ENCODE data around the gene MAPK11. TPM values are rescaled to one million over a fixed set of nuclear protein-coding genes. Genes with fewer than 3 reads are reported as not detected.

The MAPK11 gene
- polyA plus RNA-seq, 4 donors = 7.3 to 8.8 (median 7.4) TPM

DNA sequence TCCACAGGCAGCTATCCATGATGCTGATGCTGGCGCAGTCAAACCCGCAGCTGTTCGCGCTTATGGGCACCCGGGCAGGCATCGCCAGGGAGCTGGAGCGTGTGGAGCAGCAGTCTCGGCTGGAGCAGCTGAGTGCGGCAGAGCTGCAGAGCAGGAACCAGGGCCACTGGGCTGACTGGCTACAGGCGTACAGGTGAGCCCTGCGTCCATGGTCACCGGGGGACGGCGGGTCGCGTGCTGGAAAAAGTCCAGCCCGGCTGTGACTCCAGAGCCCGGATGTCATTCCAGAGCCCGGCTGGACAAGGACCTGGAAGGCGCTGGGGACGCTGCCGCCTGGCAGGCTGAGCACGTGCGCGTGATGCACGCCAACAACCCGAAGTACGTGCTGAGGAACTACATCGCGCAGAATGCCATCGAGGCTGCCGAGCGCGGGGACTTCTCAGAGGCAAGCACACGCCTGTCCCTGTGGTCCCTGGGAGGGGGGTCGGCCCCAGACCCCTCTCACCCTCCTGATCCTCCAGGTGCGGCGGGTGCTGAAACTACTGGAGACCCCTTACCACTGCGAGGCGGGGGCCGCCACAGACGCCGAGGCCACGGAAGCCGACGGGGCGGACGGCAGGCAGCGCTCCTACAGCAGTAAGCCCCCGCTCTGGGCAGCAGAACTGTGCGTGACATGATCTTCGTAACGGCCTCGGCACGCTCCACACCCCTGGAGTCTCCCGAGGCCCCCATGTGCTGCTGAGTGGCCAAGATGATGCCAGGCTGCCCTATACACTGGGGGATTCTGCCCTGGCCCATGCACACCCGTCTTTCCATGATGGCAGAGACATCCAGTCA lies 53.3 kb downstream of the MAPK11 start:
- no peak for DNase-seq (ENCODE audit: low read depth in 4 of 4, low spot score in 3 of 4)

DNA sequence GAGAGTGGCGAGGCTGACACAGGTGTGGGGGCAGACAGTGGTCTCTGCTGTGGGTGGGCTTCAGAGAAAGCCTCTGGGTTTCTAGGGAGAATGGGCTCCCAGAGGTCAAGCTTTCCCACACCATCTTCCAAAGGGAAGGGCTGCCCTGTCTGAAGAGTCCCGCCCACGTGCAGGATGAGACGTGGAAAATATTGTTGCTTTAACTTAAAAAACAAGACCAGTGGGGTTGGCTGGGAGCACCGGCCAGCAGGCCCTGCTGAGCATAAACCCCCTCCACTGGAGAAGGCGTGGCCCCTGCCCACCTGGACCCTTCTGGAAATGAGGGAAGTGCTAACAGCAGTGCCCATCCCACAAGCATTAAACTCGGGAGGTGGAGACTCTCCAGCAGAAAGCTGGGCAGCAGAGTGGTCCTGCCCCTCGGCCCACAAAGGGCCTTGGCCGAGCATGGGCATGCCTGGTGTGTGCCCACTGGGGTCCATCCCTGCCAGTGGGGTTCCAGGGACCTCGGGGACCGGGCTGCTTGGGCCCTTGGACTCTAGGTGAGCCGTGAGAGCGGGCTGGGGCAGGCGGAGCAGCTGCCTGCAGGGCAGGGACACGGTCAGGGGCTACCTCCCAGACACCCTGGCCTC lies 54.0 kb downstream of the MAPK11 start:
- DNase-seq (ENCODE audit: low read depth in 4 of 4, low spot score in 3 of 4) = no peak

DNA sequence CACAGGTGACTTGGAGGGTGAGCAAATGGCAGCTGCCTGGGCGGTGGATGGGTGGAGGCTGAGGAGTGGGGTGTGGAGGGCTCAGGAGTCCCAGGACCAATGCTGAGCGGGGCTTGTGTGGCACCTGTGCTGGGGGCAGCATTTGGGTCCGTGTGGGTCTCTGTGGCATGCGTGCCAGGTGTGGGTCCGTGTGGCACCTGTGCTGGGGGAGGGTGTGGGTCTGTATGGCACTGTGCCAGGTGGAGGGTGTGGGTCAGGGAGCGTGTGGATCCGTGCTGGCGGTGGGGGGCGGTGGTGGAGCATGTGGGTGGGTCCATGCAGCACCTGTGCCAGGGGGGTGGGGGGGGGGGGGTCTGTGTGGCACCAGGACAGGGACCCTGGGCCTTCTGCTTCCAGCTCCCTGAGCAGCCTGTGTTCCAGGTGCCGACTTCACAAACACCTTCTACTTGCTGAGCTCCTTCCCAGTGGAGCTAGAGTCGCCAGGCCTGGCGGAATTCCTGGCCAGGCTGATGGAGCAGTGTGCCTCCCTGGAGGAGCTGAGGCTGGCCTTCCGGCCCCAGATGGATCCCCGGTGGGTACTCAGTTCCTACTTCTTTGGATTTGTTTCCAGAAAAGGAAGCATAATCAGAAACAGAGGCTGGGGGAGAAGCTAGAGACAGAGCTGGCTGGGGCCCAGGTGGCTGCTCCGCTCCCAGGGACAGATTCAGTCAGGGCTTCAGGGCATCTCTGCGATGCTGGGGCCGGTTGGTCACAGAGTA lies 54.7 kb downstream of the MAPK11 start:
- no peak for DNase-seq (ENCODE audit: low read depth in 4 of 4, low spot score in 3 of 4)

Other genes with a start within 250 kb of the MAPK11 start
- gene TTLL8, start 212.1 kb downstream of the MAPK11 start, polyA plus RNA-seq (ENCODE audit: insufficient read length in 4 of 4) = under 1 TPM in 1 of 4 donors, not detected in 3; 0.06 TPM
- 1 to 10 TPM in 1 of 4 donors, under 1 TPM in 3; 0.66 to 1.6 (median 0.86) TPM for gene MLC1, start 185.0 kb downstream of the MAPK11 start, polyA plus RNA-seq (ENCODE audit: insufficient read length in 4 of 4)
- 1 to 10 TPM in 1 of 4 donors, under 1 TPM in 3; 0.33 to 1.2 (median 0.71) TPM for gene MOV10L1, start 180.4 kb downstream of the MAPK11 start, polyA plus RNA-seq (ENCODE audit: insufficient read length in 4 of 4)
- gene PANX2, start 99.6 kb downstream of the MAPK11 start, polyA plus RNA-seq (ENCODE audit: insufficient read length in 4 of 4) = 1 to 10 TPM in 3 of 4 donors, under 1 TPM in 1; 0.76 to 2.2 (median 1.5) TPM
- gene TRABD, start 84.5 kb downstream of the MAPK11 start, polyA plus RNA-seq (ENCODE audit: insufficient read length in 4 of 4) = 10 to 100 TPM; 19.1 to 30.8 (median 21.7) TPM
- gene SELENOO, start 69.4 kb downstream of the MAPK11 start, polyA plus RNA-seq (ENCODE audit: insufficient read length in 4 of 4) = 10 to 100 TPM; 14.9 to 26.2 (median 17.1) TPM
- 10 to 100 TPM; 31.4 to 40.7 (median 34.3) TPM for gene TUBGCP6, start 25.4 kb downstream of the MAPK11 start, polyA plus RNA-seq (ENCODE audit: insufficient read length in 4 of 4)
- gene HDAC10, start 19.1 kb downstream of the MAPK11 start, polyA plus RNA-seq (ENCODE audit: insufficient read length in 4 of 4) = 10 to 100 TPM; 18.0 to 28.7 (median 19.9) TPM
- gene MAPK12, start 8.7 kb downstream of the MAPK11 start, polyA plus RNA-seq (ENCODE audit: insufficient read length in 4 of 4) = 10 to 100 TPM; 10.6 to 23.6 (median 12.2) TPM
- gene PLXNB2, start 37.3 kb upstream of the MAPK11 start, polyA plus RNA-seq (ENCODE audit: insufficient read length in 4 of 4) = 100 to 1,000 TPM; 217 to 261 (median 232) TPM
- gene DENND6B, start 56.6 kb upstream of the MAPK11 start, polyA plus RNA-seq (ENCODE audit: insufficient read length in 4 of 4) = 10 to 100 TPM; 12.0 to 17.9 (median 15.0) TPM
- 10 to 100 TPM; 35.9 to 46.0 (median 40.3) TPM for gene PPP6R2, start 72.9 kb upstream of the MAPK11 start, polyA plus RNA-seq (ENCODE audit: insufficient read length in 4 of 4)
- gene SBF1, start 204.7 kb upstream of the MAPK11 start, polyA plus RNA-seq (ENCODE audit: insufficient read length in 4 of 4) = 10 to 100 TPM; 30.7 to 46.5 (median 32.7) TPM
- 1 to 10 TPM; 4.1 to 6.8 (median 5.4) TPM for gene ADM2, start 211.2 kb upstream of the MAPK11 start, polyA plus RNA-seq (ENCODE audit: insufficient read length in 4 of 4)
- 10 to 100 TPM in 3 of 4 donors, 1 to 10 TPM in 1; 3.2 to 17.7 (median 12.1) TPM for gene MIOX, start 216.5 kb upstream of the MAPK11 start, polyA plus RNA-seq (ENCODE audit: insufficient read length in 4 of 4)
- 10 to 100 TPM; 40.4 to 61.4 (median 41.9) TPM for gene LMF2, start 237.3 kb upstream of the MAPK11 start, polyA plus RNA-seq (ENCODE audit: insufficient read length in 4 of 4)
- 10 to 100 TPM; 36.1 to 54.1 (median 43.8) TPM for gene NCAPH2, start 237.8 kb upstream of the MAPK11 start, polyA plus RNA-seq (ENCODE audit: insufficient read length in 4 of 4)